Superior temporal gyrus (tissue), 1 donor: ENCODE data around the gene DAPL1.

Experiments used
- DNase-seq: peaks from one replicate; pipeline ENCODE4 v3.0.0-alpha.2; 2016; ENCODE audit errors: extremely low spot score

DAPL1 gene

DNA sequence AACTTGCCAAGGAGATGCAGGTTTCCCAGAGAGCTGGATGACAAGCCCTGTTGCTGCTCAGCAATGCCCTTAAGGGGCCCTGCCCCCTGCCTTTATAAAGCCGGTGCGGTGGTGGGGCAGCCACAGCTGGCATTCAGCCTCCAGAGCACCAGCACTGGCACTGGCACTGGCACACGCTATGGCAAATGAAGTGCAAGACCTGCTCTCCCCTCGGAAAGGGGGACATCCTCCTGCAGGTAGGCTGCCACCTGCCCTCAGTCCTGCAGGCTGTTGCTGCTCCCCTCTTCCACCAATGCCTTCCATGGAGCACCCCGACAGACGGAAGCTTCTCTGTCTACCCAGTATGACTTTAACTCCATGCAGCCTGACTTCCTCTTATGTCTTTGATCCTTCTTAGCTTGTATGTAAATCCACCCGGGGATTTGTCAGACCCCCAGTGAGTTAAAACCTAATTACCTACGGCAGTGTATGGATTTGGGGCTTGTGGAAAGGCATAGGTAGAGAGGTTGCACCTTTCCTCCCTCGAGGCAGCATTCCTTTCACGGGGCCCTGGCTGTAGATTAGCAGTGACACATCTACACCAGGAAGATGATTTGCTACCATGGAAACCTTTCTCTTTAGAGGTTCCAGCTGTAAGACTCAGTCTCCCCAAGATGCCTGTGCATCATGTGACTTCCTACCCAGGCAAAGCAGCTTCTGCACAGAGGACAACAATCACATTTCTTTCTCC lies at the start of gene DAPL1:
Gene DAPL1 (plus strand): TSS at position 123 of the 730 bp plus-strand sequence. CDS start 56 bp downstream, at position 179.
- no peak for DNase-seq

DNA sequence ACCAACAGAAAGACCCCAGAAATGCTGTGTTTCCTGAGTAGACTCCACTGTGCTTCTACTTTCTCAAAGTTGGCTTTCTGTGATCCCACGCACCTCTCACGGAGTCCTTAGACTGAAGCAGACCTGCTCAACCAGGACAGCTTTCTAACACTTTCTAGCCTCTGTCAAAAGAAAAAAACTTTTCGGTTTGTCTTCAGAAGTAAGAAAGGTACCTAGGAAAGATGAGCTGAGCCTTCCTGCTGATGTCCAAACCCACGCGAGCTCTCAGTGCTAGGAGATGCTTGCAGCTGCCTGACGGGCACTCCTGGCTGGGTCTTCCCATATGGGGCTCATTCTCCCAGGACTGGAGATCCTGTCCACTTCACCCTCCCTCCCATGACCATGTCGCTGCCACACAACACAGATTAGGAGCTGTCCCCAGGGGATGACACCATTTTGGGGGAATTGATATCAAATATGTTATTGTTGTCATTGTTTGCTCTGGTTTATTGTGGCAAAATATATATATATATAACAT lies 49.2 kb upstream of the DAPL1 start:
- no peak for DNase-seq

- DNase-seq: no peak
Measured at GRCh38 chr2:158746488-158746887, 48.6 kb upstream of the DAPL1 start.

GRCh38 chr2:158747281-158747680 lies 47.8 kb upstream of the DAPL1 start:
- DNase-seq: no peak

DNA sequence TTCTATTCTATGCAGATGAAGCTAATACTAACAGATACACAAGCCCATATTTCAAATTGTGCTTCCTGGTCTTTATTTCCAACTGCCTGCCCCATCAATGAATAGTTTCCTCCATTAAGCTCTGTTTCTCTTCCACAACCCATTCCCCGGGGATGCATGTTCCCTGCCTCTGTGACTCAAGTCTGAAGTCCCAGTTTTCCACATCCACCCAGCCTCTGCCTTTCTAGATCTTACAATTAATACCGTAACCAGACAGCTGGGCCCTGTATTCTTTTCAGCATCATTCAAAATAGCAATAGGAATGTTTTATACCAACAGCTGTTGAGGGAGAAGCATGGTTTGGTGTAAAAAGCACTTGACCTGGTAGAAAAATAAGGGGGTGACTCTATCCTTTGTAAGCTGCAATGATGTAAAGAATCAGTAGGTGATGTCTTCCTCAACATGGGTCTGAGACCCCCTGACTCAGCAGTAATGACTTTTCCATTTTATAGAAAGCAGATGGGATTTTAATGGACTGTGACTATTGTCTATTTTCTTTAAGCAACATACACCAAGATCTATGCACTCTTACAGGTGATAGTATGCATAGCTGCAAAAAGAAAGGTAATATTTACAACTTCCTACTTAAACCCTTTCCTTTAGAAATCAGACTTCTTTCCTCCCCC lies 46.1 kb upstream of the DAPL1 start:
- no peak for DNase-seq

DNA sequence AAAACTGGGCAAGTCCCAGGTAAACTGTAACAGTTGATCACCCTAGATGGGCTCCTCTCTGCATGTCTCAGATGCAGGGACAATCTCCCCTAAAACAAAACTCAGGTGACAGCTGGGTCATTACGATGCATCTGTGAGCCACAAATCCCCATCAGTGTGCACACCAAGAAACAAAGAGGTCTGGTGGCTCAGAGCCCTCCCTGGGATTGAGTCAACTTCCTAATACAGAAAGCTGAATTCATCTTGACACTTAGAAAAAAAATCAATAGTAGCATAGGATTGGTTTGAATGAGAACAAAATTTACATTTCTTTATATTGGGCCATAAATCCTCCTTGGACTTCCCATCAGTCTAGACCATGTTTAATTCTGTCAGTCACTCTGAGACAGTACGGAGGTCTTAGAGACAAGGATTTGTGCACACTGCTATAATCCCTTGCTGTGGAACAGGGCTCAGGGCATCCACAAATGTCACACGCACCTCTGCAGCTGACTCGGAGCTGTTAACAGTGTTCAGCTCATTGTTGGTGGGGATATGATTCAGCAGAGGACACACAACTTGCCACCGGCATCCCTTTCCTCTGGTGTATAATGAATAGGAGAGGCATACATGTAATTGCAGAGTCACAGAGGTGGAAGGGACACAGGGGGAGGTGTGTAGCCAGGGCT lies 44.5 kb upstream of the DAPL1 start:
- DNase-seq: no peak

DNA sequence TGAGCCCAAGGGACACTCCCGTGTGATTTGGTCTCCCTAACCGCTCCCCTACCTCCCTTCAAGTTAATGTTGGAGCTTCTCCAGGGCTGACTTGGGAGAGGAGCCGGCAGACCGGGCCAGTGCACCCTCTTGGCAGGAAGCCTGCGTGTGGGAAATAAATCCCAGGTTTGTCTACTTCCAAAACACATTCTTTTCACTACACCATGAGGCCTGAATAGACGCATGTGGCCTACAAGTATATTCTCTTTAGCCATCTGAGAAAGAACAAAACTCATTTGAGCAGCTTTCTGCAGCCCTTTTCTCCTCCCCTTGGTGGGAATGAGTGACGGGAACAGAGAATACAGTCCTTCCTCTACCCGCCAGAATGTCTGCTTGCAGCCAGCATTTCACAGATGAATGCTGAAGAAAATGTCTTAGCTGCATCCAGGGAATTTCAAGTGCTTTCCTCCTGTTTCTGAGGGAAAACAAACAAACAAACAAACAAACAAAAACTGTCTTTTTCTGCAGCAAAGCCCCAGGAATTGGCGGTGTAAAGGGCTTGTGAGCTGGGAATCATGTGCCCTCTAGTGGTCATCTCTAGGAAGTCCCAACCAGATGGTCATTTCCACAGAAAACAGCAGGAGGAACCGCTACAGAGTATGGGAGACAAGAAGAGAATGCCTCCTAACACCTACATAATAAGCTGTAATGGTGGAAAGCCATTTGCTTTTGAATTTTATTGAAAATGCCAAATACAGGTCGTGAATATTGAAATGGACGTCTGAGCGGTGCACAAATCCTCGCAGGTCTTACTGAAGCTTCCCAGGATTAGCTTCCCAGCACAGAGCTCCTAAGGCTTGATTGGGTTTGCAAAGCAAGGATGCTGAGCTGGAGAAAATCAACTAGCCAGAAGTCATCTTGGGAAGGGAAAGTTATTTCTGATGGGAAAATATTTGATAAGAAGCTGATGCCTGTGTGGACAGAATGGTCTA lies 41.2 kb upstream of the DAPL1 start:
- peak; percentile 95 for DNase-seq

DNA sequence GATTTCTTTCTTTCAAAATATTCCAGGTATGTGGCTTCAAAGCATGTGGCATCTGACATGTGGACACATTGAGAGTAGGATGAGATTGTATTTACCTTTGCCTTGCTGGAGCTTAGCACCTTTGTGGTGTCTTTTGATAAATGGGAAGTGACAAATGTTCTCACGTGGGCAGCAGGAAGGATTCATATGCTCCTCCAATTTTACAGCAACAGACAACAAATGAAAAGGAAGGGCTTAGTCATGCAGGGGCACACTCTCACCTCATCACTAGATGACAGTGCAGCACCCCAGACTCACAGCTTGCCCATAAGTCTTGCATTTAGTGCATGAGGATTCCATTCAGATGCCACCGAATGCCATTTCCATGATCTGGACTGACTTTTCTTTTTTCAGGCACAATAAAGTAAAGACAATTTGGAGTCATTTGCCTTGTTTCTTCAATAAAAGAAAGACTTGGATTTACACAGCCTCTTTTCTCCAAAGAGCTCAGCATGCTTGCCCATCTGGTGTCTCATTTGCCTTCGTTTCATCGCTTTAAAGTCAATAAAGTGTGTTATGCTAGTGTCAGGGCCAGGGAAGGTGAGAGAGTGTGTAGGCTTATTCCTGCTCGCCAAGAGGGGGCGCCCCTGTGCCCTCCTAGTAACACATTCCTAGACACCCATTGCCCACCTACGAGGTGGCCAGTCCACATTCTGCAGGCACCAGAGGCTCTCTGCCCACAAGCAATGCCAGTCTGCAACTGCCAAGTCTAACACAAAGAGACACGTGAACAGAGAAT lies 39.6 kb upstream of the DAPL1 start:
- DNase-seq: no peak

- no peak for DNase-seq
Measured at GRCh38 chr2:158756331-158756730, 38.8 kb upstream of the DAPL1 start.

DNA sequence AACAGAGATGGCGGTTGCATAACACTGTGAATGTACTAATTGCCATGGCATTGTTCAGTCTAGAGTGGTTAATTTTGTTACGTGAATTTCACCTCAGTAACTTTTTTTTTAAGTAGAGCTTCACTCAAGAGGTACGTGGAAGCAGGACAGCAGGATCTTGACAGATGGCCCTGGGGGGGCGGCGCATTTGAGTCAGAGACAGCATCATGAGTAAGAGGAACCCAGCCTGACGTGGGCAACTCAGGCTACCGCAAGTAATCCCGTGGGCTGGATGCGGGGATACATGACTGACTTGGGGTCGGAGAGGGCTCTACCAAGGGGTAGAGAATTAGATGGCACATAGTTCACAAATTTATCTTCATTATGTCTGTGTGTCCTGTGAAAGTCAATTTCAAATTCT lies 38.1 kb upstream of the DAPL1 start:
- no peak for DNase-seq

DNA sequence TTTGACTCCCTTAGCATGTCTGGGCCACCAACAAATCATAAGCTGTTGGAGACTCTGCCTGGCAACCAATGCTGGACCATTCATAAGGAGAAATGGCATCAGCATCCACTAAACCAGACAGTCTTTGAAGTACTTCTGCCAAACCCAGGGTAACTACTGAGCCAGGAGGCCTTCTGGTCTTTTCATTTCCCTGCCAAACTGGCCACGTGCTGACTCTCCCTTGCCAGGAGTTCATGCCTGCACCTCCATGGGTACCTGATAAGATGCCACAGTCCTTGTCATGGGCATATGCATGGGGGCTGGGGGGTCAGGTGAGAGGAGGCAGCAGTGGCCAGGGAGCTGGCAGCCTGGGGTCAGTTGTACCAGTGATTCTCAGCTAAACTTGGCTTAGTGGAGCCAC lies 34.2 kb upstream of the DAPL1 start:
- no peak for DNase-seq

- no peak for DNase-seq
Measured at GRCh38 chr2:158761621-158762020, 33.5 kb upstream of the DAPL1 start.

GRCh38 chr2:158762336-158762735 lies 32.8 kb upstream of the DAPL1 start:
- no peak for DNase-seq

DNA sequence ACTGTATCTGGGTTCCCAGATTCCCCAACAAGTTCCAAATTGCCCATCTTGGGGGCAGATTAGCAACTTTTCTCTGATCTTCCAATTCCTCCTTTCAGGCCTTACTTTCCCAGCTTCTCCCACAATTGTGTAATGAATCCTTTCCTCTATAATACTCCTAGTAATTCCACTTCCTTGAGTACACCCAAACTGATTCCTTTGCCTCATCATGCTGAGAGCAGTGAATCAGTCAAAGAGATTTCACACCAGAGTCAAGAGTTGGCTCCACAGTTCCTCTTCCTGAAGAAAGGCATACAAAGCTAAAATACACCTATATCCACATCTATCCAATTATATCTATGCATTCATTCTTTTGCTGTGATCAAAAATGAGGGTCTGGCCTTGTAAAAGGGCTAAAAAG lies 28.6 kb upstream of the DAPL1 start:
- no peak for DNase-seq

GRCh38 chr2:158772306-158773078 lies 22.6 kb upstream of the DAPL1 start:
- peak; percentile 92 for DNase-seq

GRCh38 chr2:158773121-158773520 lies 22.0 kb upstream of the DAPL1 start:
- DNase-seq: peak; percentile 28

DNA sequence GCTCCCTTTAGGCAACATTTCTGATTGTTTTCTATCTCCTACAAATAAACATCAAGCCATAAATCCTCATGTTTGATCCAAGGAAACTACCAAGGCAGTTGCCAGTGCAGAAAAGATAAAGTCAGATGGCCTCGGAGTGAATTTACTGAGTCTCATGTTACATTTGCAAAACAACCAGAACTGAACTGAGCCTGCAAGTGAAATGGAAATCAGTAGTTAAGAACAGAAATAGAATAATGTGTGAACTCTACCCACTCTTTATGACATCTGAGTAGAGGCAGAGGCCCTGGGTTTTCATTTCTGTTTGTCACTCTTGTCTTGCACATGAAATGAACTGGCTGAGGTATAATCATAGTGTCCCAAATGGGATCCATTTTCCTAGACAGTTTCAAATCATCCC lies 20.4 kb upstream of the DAPL1 start:
- DNase-seq: peak; percentile 39

GRCh38 chr2:158775273-158776027 lies 19.7 kb upstream of the DAPL1 start:
- DNase-seq: no peak

DNA sequence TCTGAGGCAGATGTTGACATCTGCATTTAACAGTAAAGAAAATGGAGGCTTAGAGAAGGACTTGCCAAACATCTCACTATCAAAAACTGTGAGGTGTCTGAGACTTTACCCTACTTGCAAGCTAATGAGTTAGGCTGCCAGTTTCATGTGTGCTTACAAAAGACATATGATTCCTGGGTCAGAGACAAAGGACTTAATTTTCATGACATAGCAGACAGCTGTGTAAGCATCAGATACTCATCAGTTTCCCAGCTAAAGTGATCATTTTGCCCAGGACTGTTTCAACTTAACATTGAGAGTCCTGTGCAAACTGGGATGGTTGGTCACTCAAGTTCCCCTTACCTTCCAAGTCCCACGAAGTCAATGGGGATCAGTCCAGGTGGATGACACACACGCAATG lies 18.9 kb upstream of the DAPL1 start:
- DNase-seq: no peak
